C4-2B (cell line): ENCODE results near the gene RALGAPA2.

Source experiments
- CTCF ChIP-seq: fragments of 450-650 bp; conservative IDR thresholded peaks from 2 replicates; pipeline ENCODE4 v1.5.1; 2017; ENCODE audit warnings: mild to moderate bottlenecking
- ZFX ChIP-seq: fragments of 450-650 bp; IDR thresholded peaks from 2 replicates; pipeline ENCODE4 v1.6.1; 2017

GRCh38 chr20:20624914-20625313 lies 87.5 kb downstream of the RALGAPA2 start:
- TF ChIP-seq CTCF (no peak), ZFX (no peak)
